Natural killer cell treated with Interleukin-12 subunit alpha and Interleukin-12 subunit beta and Interleukin-15 and Interleukin-18, amount 100 ng/mL, for 72 hours (primary cell): ENCODE data around the gene GNAI3. TPM values are rescaled to one million over a fixed set of nuclear protein-coding genes. Genes with fewer than 3 reads are reported as not detected.
"Not testable (repeated sequence)": the region's sequence is repeated elsewhere in the genome, so short reads cannot be mapped to it uniquely, and the experiment has no call there.

Source experiments
- ATAC-seq, 2 donors: fragments of 150-1000 bp; cut with Tn5 transposase in 1 of 2; sonication (Bioruptor Pico), chemical (Tn5 transposase) in 1 of 2; 2 replicates each; pipeline ENCODE4 v1.10.0; 2021
- DNase-seq: peaks from one replicate; pipeline ENCODE4 v3.0.0; 2022; ENCODE audit warnings: low spot score
- H3K27ac Mint-ChIP-seq, 2 donors: 1 replicate in 1 of 2; 2 replicates in 1 of 2; pipeline ENCODE4 v1.8.0; 2022; ENCODE audit warnings: mixed read lengths in 2 of 2, mild to moderate bottlenecking in 1 of 2, moderate library complexity in 1 of 2
- H3K27me3 Mint-ChIP-seq, 2 donors: 1 replicate in 1 of 2; 2 replicates in 1 of 2; pipeline ENCODE4 v1.8.0; 2022; ENCODE audit warnings: mixed read lengths in 2 of 2
- H3K36me3 Mint-ChIP-seq: one replicate; pipeline ENCODE4 v1.8.0; 2022; ENCODE audit warnings: mixed read lengths
- H3K4me1 Mint-ChIP-seq, 2 donors: 1 replicate in 1 of 2; 2 replicates in 1 of 2; pipeline ENCODE4 v1.8.0; 2022; ENCODE audit warnings: low read depth in 2 of 2, mixed read lengths in 2 of 2, mild to moderate bottlenecking in 1 of 2
- H3K4me3 Mint-ChIP-seq: one replicate; pipeline ENCODE4 v1.8.0; 2022; ENCODE audit warnings: mixed read lengths
- H3K9me3 Mint-ChIP-seq: 2 replicates; pipeline ENCODE4 v1.8.0; 2022; ENCODE audit warnings: mixed read lengths
- total RNA-seq, 2 donors: library from RNA; stranded (reverse); gene quantifications; one replicate each; pipeline ENCODE4 v1.2.3, GENCODE V29; 2022

Gene GNAI3
- total RNA-seq, 2 donors from 2014 or later: 8.9 to 10.0 TPM

- peaks cover 0 to 5% of the 10 kb centered on the region in 2 donors for H3K27me3 Mint-ChIP-seq
- H3K4me3 Mint-ChIP-seq: no peak overlapping the region
- no peaks in the 10 kb centered on the region for H3K36me3 Mint-ChIP-seq
- ATAC-seq (no peak), DNase-seq (no peak)
- no peaks in the 10 kb centered on the region for H3K9me3 Mint-ChIP-seq
- no peak overlapping the region for H3K27ac Mint-ChIP-seq
- peaks cover 14 to 19% of the 10 kb centered on the region in 2 donors for H3K4me1 Mint-ChIP-seq
Measured at GRCh38 chr1:109658533-109659042, 110.2 kb downstream of the GNAI3 start.

- no peaks in the 10 kb centered on the region for H3K9me3 Mint-ChIP-seq
- no peak overlapping the region for H3K27ac Mint-ChIP-seq
- no peak overlapping the region for H3K4me3 Mint-ChIP-seq
- peaks cover 14 to 19% of the 10 kb centered on the region in 2 donors for H3K4me1 Mint-ChIP-seq
- no peak for DNase-seq
- H3K27me3 Mint-ChIP-seq: peaks cover 0 to 5% of the 10 kb centered on the region in 2 donors
- ATAC-seq: no peak
- no peaks in the 10 kb centered on the region for H3K36me3 Mint-ChIP-seq
Measured at GRCh38 chr1:109659145-109659544, 110.7 kb downstream of the GNAI3 start.

GRCh38 chr1:109659997-109660690, 111.7 kb downstream of the GNAI3 start:
- Mint-ChIP-seq H3K27ac (no peak overlapping the region), H3K27me3 (no peaks in the 10 kb centered on the region), H3K36me3 (no peaks in the 10 kb centered on the region), H3K4me3 (no peak overlapping the region), H3K4me1 (peaks cover 6 to 15% of the 10 kb centered on the region in 2 donors), H3K9me3 (no peaks in the 10 kb centered on the region)
- ATAC-seq: no peak
- no peak for DNase-seq

DNA sequence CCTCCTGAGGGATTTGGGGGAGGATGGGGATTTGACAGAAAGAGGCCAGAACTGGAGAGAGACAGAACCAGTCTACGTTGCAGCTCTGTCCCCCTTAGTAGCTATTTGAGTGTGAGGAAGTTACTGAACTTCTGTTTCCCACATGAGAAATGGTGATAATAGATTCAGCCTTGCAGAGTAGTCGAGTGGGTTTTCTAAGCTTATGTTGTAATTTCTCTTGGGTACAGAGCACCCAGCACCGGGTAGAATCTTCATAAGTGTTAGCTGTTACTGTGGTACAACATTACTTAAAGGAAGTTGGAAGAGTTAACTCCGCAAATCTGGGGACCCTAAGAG, 112.2 kb downstream of the GNAI3 start:
- H3K27me3 Mint-ChIP-seq, H3K4me1 Mint-ChIP-seq, H3K4me3 Mint-ChIP-seq, DNase-seq, H3K27ac Mint-ChIP-seq, H3K9me3 Mint-ChIP-seq, ATAC-seq, H3K36me3 Mint-ChIP-seq: not testable (repeated sequence)

- DNase-seq (no peak), ATAC-seq (peak in 1 of 2 donors; percentile 38)
- H3K27ac Mint-ChIP-seq: no peak overlapping the region
- H3K36me3 Mint-ChIP-seq: no peaks in the 10 kb centered on the region
- H3K4me3 Mint-ChIP-seq: no peak overlapping the region
- H3K9me3 Mint-ChIP-seq: no peaks in the 10 kb centered on the region
- H3K27me3 Mint-ChIP-seq: no peaks in the 10 kb centered on the region
- peaks cover 0 to 3% of the 10 kb centered on the region in 2 donors for H3K4me1 Mint-ChIP-seq
Measured at GRCh38 chr1:109661391-109661790, 113.0 kb downstream of the GNAI3 start.

DNA sequence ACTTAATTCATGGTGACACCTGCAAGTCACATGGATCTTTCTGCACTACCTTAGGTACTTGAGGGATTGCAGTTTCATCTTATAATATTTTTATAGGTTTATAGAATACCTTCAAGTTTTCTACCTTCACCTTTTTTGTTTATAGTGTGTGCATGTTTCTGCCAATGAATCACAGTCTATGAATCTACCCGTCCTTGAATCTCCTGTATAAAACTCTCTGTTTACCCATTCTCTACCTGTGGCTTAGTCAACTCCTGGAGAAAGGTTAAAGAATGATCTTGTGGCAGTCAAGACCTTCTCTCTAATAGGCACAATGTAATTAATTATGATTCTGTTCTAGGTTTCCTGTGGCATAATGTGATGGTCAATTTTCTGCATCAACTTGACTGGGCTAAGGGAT, 116.3 kb downstream of the GNAI3 start:
- DNase-seq (no peak), ATAC-seq (no peak)
- Mint-ChIP-seq H3K4me3 (no peak overlapping the region), H3K36me3 (no peaks in the 10 kb centered on the region), H3K27me3 (no peaks in the 10 kb centered on the region), H3K27ac (no peak overlapping the region), H3K9me3 (no peaks in the 10 kb centered on the region), H3K4me1 (peaks cover 13 to 14% of the 10 kb centered on the region in 2 donors)

- Mint-ChIP-seq H3K27me3 (no peaks in the 10 kb centered on the region), H3K9me3 (no peaks in the 10 kb centered on the region), H3K36me3 (no peaks in the 10 kb centered on the region), H3K27ac (peak within 1 kb of the TSS in 1 of 2 donors; percentile 62), H3K4me1 (peaks cover 21 to 26% of the 10 kb centered on the region in 2 donors), H3K4me3 (peak within 1 kb of the TSS; percentile 60)
- peak; percentile 69 for DNase-seq
- ATAC-seq: peak; percentile 93 to 95
Measured at GRCh38 chr1:109667452-109668122, 119.2 kb downstream of the GNAI3 start, which contains the start of gene GSTM2. TSS of gene GSTM2 (plus strand) at chr1:109668057. CDS start at chr1:109668116, 59 bp downstream.

Other genes starting within 250 kb of the GNAI3 start
- gene MYBPHL, start 241.6 kb upstream of the GNAI3 start, total RNA-seq: not detected
- gene SORT1, start 150.7 kb upstream of the GNAI3 start, total RNA-seq: 1 to 10 TPM; 5.8 to 7.9 TPM
- gene PSMA5, start 122.2 kb upstream of the GNAI3 start, total RNA-seq: 100 to 1,000 TPM; 194 to 201 TPM
- not detected for gene SYPL2, start 82.1 kb upstream of the GNAI3 start, total RNA-seq
- gene ATXN7L2, start 64.7 kb upstream of the GNAI3 start, total RNA-seq: 10 to 100 TPM in 1 of 2 donors, 1 to 10 TPM in 1; 8.4 to 19.9 TPM
- gene CYB561D1, start 54.5 kb upstream of the GNAI3 start, total RNA-seq: 10 to 100 TPM; 13.1 to 18.7 TPM
- 1 to 10 TPM in 1 of 2 donors, under 1 TPM in 1; 0.90 to 1.0 TPM for gene AMIGO1, start 38.9 kb upstream of the GNAI3 start, total RNA-seq
- not detected for gene GPR61, start 8.7 kb upstream of the GNAI3 start, total RNA-seq
- gene GNAT2, start 71.0 kb downstream of the GNAI3 start, total RNA-seq: under 1 TPM in 1 of 2 donors, not detected in 1; 0.64 TPM
- 100 to 1,000 TPM in 1 of 2 donors, 10 to 100 TPM in 1; 79.0 to 144 TPM for gene AMPD2, start 71.2 kb downstream of the GNAI3 start, total RNA-seq
- 10 to 100 TPM in 1 of 2 donors, 1 to 10 TPM in 1; 8.4 to 25.1 TPM for gene GSTM4, start 107.5 kb downstream of the GNAI3 start, total RNA-seq
- gene GSTM2, start 119.4 kb downstream of the GNAI3 start, total RNA-seq: 10 to 100 TPM in 1 of 2 donors, 1 to 10 TPM in 1; 3.6 to 10.8 TPM
- 10 to 100 TPM in 1 of 2 donors, not detected in 1; 43.1 TPM for gene GSTM1, start 139.2 kb downstream of the GNAI3 start, total RNA-seq
- not detected for gene GSTM5, start 163.6 kb downstream of the GNAI3 start, total RNA-seq
- gene GSTM3, start 192.4 kb downstream of the GNAI3 start, total RNA-seq: 1 to 10 TPM; 2.3 to 4.0 TPM
- not detected for gene EPS8L3, start 215.3 kb downstream of the GNAI3 start, total RNA-seq